ENCODE results near the gene MRC2. TPM values are rescaled to one million over a fixed set of nuclear protein-coding genes. Genes with fewer than 3 reads are reported as not detected.
"Not testable (repeated sequence)": the region's sequence is repeated elsewhere in the genome, so short reads cannot be mapped to it uniquely, and the experiment has no call there.

The MRC2 gene
- total RNA-seq, 1 donor, result 336 TPM

DNA sequence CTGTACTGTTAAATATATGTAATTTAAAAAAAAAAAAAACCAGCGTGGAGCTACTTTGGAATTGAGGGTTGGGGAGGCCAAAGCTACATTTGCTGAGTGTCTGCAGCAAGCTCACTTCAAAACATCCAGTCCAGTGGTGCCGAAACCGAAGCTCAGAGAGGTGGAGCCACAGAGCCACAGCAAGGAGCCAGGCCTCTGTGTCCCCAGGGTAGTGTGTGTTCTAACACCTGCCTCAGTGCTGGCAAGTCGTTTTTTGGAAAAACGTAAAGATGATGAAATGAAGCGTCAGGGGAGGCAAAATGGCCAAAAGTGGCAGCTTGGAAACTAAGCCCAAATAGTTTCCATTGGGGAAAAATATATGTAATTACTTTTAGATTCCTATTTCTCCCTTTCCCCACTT, 36.1 kb upstream of the MRC2 start:
- TF ChIP-seq, protein P1, sequence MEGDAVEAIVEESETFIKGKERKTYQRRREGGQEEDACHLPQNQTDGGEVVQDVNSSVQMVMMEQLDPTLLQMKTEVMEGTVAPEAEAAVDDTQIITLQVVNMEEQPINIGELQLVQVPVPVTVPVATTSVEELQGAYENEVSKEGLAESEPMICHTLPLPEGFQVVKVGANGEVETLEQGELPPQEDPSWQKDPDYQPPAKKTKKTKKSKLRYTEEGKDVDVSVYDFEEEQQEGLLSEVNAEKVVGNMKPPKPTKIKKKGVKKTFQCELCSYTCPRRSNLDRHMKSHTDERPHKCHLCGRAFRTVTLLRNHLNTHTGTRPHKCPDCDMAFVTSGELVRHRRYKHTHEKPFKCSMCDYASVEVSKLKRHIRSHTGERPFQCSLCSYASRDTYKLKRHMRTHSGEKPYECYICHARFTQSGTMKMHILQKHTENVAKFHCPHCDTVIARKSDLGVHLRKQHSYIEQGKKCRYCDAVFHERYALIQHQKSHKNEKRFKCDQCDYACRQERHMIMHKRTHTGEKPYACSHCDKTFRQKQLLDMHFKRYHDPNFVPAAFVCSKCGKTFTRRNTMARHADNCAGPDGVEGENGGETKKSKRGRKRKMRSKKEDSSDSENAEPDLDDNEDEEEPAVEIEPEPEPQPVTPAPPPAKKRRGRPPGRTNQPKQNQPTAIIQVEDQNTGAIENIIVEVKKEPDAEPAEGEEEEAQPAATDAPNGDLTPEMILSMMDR (IDR thresholded peaks at IDR 0.05; ENCODE audit: insufficient read depth, low read depth, low read length), result no peak
- DNase-seq (ENCODE audit: low read depth), result no peak

DNA sequence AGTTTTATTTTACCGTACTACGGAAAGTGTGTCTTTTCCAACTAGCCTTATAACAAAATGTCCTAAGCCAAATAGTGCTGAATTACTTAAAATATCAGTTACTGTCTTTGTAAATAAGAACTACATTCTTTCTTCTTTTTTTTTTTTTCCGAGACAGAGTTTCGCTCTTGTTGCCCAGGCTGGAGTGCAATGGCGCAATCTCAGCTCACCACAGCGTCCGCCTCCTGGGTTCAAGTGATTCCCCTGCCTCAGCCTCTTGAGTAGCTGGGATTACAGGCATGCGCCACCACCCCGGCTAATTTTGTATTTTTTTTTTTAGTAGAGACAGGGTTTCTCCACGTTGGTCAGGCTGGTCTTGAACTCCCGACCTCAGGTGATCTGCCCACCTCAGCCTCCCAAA, 35.6 kb upstream of the MRC2 start:
- not testable (repeated sequence) for H3K4me3 ChIP-seq (ENCODE audit: low read depth, low read length); DNase-seq (ENCODE audit: low read depth)

More for the DNA sequence above, 36.1 kb upstream of the MRC2 start:
- H3K4me3 ChIP-seq (ENCODE audit: low read depth, low read length), result no peak overlapping the region

DNA sequence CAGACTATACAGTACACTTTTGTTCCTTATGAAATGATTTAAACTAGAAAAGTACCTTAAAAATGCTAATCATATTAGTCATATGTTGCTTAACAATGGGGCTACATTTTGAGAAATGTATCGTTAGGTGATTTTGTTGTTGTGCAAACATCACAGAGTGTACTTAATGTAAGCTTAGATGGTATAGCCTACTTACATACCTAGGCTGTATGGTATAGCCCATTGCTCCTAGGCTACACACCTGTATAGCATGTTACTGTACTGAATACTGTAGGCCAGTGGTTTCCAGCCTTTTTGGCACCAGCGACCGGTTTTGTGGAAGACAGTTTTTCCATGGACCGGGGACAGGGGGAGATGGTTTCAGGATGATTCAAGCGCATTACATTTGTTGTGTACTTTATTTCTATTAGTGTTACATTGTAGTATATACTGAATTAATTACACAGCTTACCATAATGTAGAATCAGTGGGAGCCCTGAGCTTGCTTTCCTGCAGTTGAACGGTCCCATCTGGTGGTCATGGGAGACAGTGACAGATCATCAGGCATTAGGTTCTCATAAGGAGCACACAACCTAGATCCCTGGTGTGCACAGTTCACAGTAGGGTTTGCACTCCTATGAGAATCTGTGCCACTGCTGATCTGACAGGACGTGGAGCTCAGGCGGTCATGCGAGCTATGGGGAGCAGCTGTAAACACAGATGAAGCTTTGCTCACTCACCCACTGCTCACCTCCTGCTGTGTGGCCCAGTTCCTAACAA, 35.0 kb upstream of the MRC2 start:
- TF ChIP-seq, protein P1 (IDR thresholded peaks at IDR 0.05; ENCODE audit: insufficient read depth, low read depth, low read length), result peak; percentile 5
- DNase-seq (ENCODE audit: low read depth), result peak; percentile 30
- H3K4me3 ChIP-seq (ENCODE audit: low read depth, low read length), result no peak overlapping the region

DNA sequence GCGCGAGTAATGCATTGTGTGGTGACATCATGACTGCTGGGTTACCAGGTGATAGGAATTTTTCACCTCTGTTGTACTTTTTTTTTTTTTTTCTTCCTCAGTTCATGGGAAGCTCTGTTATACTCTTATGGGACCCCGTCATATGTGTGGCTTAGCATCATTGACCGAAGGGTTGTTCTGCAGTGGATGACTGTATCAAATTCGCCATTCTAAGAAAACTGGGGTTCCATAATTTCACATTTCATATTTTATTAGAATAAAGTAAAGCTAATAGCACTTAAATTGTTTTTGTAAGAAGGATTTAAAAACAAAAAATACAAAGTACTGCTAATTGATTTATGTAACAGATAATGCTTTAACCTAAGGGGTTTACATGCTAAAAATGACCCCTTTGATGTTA, 32.0 kb upstream of the MRC2 start:
- TF ChIP-seq, protein P1 (IDR thresholded peaks at IDR 0.05; ENCODE audit: insufficient read depth, low read depth, low read length), result no peak
- DNase-seq (ENCODE audit: low read depth), result no peak
- no peak overlapping the region for H3K4me3 ChIP-seq (ENCODE audit: low read depth, low read length)

DNA sequence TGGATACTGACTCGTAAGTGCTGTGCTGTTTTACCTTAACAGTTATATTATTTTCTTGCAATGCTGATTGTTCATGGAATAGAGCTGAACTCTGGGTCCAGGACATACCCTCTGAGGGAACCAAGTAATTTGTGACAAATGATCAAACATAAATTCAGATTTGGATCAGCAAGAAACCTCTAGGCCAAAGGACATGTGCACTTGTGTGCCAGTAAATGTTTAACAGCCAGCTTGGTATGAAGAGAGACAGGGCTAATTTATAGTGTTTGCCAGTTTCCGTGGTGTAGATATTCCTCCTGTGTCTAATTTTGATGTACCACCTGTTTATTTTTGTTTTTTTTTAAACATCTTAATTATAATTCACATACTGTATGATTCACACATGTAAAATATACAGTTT, 30.8 kb upstream of the MRC2 start:
- no peak overlapping the region for H3K4me3 ChIP-seq (ENCODE audit: low read depth, low read length)
- DNase-seq (ENCODE audit: low read depth), result no peak
- TF ChIP-seq, protein P1 (IDR thresholded peaks at IDR 0.05; ENCODE audit: insufficient read depth, low read depth, low read length), result no peak

DNA sequence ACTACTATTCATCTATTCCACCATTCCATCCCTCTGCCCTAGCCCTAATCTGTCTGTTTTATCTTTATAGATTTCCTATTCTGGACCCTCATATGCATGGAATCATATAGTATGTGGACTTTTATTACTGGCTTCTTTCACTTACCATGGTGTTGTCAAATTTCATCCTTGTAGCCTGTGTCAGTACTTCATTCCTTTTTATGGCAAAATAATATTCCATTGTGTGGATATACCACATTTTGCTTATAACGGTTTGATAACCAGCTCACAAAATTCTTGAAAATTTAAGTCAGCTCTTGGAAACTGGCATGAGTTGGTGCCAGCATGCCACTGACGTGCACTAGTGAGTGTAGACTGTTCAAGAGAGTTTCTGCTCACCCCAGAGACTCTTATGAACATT, 30.3 kb upstream of the MRC2 start:
- DNase-seq (ENCODE audit: low read depth), result no peak
- TF ChIP-seq, protein P1 (IDR thresholded peaks at IDR 0.05; ENCODE audit: insufficient read depth, low read depth, low read length), result no peak
- H3K4me3 ChIP-seq (ENCODE audit: low read depth, low read length), result no peak overlapping the region

DNA sequence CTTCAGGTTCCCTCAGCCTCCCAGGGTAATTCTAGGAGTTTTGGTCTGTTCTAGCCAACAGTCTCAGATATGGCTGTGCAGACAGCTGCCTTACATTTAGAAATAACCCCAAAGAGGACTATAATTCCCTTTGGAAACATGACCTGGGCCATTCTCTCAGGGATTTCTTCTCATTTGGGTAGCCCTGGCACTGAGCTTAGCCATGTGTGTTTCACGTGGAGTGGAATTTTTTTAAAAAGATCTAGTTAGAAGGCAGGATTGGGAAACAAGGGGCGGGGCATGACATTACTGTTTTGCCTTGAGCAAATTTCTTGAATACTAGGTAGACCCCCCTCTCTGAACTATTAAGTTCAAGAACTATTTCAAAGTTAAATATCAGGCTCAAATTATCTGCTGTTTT, 29.6 kb upstream of the MRC2 start:
- peak; percentile 92 for DNase-seq (ENCODE audit: low read depth)
- TF ChIP-seq, protein P1 (IDR thresholded peaks at IDR 0.05; ENCODE audit: insufficient read depth, low read depth, low read length), result no peak
- H3K4me3 ChIP-seq (ENCODE audit: low read depth, low read length), result no peak overlapping the region
